Measurements from ENCODE around the gene GTSF1L. TPM values are rescaled to one million over a fixed set of nuclear protein-coding genes. Genes with fewer than 3 reads are reported as not detected.

Gene GTSF1L
- total and polyA plus RNA-seq, 12 donors, result not detected

DNA sequence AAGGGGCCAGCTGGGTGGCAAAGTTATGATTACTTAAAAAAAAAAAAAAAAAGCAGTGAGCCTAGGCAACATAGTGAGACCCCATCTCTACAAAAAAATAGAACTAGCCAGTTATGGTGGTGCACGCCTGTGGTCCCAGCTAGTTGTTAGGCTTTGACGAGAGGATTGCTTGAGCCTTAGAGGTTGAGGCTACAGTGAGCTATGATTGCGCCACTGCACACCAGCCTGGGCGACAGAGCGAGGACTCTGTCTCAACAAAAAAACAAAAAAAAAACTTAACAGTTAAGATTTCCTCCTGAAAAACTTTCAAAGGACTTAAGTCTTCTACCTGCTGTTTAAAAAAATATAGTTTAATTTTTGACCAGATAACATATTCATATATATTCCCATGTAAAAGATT lies 2.4 kb downstream of the GTSF1L start:
- Histone ChIP-seq H3K4me1 (peaks cover 0 to 7% (median 0%) of the 10 kb centered on the region in 9 donors), H3K4me3 (no peak overlapping the region), H3K9me3 (peaks cover 0 to 6% (median 0%) of the 10 kb centered on the region in 11 donors), H3K27me3 (peaks cover 0 to 7% (median 0%) of the 10 kb centered on the region in 7 donors), H3K27ac (no peak overlapping the region), H3K36me3 (no peaks in the 10 kb centered on the region)
- TF ChIP-seq, protein P1, sequence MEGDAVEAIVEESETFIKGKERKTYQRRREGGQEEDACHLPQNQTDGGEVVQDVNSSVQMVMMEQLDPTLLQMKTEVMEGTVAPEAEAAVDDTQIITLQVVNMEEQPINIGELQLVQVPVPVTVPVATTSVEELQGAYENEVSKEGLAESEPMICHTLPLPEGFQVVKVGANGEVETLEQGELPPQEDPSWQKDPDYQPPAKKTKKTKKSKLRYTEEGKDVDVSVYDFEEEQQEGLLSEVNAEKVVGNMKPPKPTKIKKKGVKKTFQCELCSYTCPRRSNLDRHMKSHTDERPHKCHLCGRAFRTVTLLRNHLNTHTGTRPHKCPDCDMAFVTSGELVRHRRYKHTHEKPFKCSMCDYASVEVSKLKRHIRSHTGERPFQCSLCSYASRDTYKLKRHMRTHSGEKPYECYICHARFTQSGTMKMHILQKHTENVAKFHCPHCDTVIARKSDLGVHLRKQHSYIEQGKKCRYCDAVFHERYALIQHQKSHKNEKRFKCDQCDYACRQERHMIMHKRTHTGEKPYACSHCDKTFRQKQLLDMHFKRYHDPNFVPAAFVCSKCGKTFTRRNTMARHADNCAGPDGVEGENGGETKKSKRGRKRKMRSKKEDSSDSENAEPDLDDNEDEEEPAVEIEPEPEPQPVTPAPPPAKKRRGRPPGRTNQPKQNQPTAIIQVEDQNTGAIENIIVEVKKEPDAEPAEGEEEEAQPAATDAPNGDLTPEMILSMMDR (IDR thresholded peaks at IDR 0.05), result no peak
- ATAC-seq (no peak), DNase-seq (no peak)
- 87 to 91% methylated on average over 5 of the region's 5 CpGs for WGBS, 2 donors
- intact Hi-C loops (cut with DNase I), result no loop called here

DNA sequence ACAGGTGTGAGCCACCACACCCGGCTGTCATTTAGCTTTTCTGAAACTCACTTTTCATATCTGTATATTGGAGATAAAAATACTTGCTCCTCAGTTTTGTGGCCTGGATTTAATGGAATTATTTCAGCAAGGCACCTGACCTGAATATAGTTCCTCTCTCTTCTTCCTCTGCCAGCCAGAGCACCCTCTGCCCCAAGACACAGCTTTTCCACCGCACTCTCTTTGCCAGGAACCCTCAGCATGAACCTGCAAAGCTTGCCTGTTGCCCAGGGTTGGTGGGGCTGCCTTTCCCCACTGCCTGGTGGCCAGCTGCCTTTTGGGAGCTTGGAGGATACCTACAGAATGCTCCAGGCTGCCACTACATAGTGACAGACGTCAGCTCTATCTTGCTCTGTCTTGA lies 3.1 kb downstream of the GTSF1L start:
- peaks cover 0 to 2% (median 0%) of the 10 kb centered on the region in 11 donors for H3K9me3 ChIP-seq
- DNase-seq (no peak), ATAC-seq (no peak)
- TF ChIP-seq, protein P1 (IDR thresholded peaks at IDR 0.05), result no peak
- peaks cover 0 to 7% (median 0%) of the 10 kb centered on the region in 7 donors for H3K27me3 ChIP-seq
- H3K36me3 ChIP-seq, result no peaks in the 10 kb centered on the region
- H3K4me3 ChIP-seq, result no peak overlapping the region
- H3K4me1 ChIP-seq, result peaks cover 0 to 3% (median 0%) of the 10 kb centered on the region in 9 donors
- 75 to 80% methylated on average over 3 of the region's 3 CpGs for WGBS, 2 donors
- H3K27ac ChIP-seq, result no peak overlapping the region
- intact Hi-C loops (cut with DNase I), result no loop called here

DNA sequence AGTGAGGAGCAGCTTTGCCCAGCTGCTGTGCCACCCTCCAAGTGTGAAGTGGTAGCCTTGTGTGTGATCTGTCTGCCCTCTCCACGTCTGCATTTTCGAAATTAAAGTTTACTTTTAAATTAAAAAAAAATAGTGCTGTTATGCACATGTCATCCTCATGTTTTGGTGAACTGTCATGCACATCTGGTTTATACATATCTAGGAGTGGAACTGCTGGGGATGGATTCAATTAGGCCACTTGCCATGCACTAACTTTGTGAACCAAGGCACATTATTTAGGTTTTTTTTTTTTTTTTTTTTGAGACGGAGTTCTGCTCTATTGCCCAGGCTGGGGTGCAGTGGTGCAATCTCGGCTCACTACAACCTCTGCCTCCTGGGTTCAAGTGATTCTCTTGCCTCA lies 3.6 kb downstream of the GTSF1L start:
- no peak for DNase-seq
- H3K4me3 ChIP-seq, result no peak overlapping the region
- H3K27me3 ChIP-seq, result peaks cover 0 to 7% (median 0%) of the 10 kb centered on the region in 7 donors
- TF ChIP-seq, protein P1 (IDR thresholded peaks at IDR 0.05), result no peak
- no peaks in the 10 kb centered on the region for H3K36me3 ChIP-seq
- intact Hi-C loops (cut with DNase I), result no loop called here
- WGBS, 2 donors, result 73% methylated on average over 4 of the region's 4 CpGs
- peaks cover 0 to 2% (median 0%) of the 10 kb centered on the region in 11 donors for H3K9me3 ChIP-seq
- ATAC-seq, result no peak
- no peaks in the 10 kb centered on the region for H3K4me1 ChIP-seq
- H3K27ac ChIP-seq, result no peak overlapping the region

DNA sequence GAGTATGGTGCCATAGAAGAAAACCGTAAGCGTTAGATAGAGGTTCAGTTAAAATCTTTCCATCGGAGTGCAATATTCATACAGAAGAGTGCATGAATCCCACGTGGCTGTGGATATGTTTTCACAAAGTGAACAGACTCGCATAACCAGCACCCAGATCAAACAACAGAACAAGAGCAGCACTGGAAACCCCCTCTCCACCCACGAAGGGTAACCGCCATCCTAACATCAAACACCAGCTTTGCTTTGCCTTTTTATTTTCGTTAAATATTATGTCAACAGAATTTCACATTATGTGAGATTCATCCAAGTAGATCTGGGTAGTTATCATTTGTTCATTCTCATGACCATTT lies 4.7 kb downstream of the GTSF1L start:
- Histone ChIP-seq H3K36me3 (no peaks in the 10 kb centered on the region), H3K27ac (no peak overlapping the region), H3K27me3 (peaks cover 0 to 7% (median 0%) of the 10 kb centered on the region in 7 donors), H3K9me3 (peaks cover 0 to 2% (median 0%) of the 10 kb centered on the region in 11 donors), H3K4me1 (no peaks in the 10 kb centered on the region), H3K4me3 (no peak overlapping the region)
- no peak for ATAC-seq
- WGBS, 2 donors, result 71 to 75% methylated on average over 8 of the region's 8 CpGs
- no peak for DNase-seq
- intact Hi-C loops (cut with DNase I), result no loop called here
- TF ChIP-seq, protein P1 (IDR thresholded peaks at IDR 0.05), result no peak
